H9 (cell line): Measurements from ENCODE around the gene PFN1. TPM values are rescaled to one million over a fixed set of nuclear protein-coding genes. Genes with fewer than 3 reads are reported as not detected.

Source experiments
- DNase-seq: peaks from one replicate; pipeline ENCODE4 v3.0.0-alpha.2; 2017
- H2AFZ ChIP-seq: one replicate; pipeline ENCODE4 v1.6.1; 2013; ENCODE audit warnings: mild to moderate bottlenecking, low read length, control low read depth, moderate library complexity
- H2AK5ac ChIP-seq: 2 replicates; pipeline ENCODE4 v1.6.1; 2013; ENCODE audit warnings: low read length, control low read depth, mixed read lengths; ENCODE audit not compliant: insufficient read length
- H2BK120ac ChIP-seq: one replicate; pipeline ENCODE4 v1.6.1; 2013; ENCODE audit warnings: low read depth, mild to moderate bottlenecking, low read length, control low read depth, inconsistent platforms; ENCODE audit not compliant: poor library complexity, severe bottlenecking
- H2BK12ac ChIP-seq: 2 replicates; pipeline ENCODE4 v1.6.1; 2013; ENCODE audit warnings: low read length, control low read depth, mixed read lengths, low read depth; ENCODE audit not compliant: insufficient read length
- H2BK15ac ChIP-seq: 2 replicates; pipeline ENCODE4 v1.6.1; 2013; ENCODE audit warnings: low read depth, low read length, control low read depth
- H2BK20ac ChIP-seq: one replicate; pipeline ENCODE4 v1.6.1; 2013; ENCODE audit warnings: low read depth, mild to moderate bottlenecking, low read length, control low read depth, inconsistent platforms; ENCODE audit not compliant: poor library complexity, severe bottlenecking
- H2BK5ac ChIP-seq: 2 replicates; pipeline ENCODE4 v1.6.1; 2013; ENCODE audit warnings: low read length, control low read depth, mixed read lengths; ENCODE audit not compliant: insufficient read length
- H3K14ac ChIP-seq: 2 replicates; pipeline ENCODE4 v1.6.1; 2013; ENCODE audit warnings: low read length, control low read depth; ENCODE audit not compliant: insufficient read depth
- H3K18ac ChIP-seq: 2 replicates; pipeline ENCODE4 v1.6.1; 2013; ENCODE audit warnings: low read depth, mild to moderate bottlenecking, mixed read lengths, low read length, control low read depth; ENCODE audit not compliant: insufficient read length
- H3K23ac ChIP-seq: 2 replicates; pipeline ENCODE4 v1.6.1; 2013; ENCODE audit warnings: low read length, control low read depth, mixed read lengths, low read depth; ENCODE audit not compliant: insufficient read length
- H3K23me2 ChIP-seq: 2 replicates; pipeline ENCODE4 v1.6.1; 2013; ENCODE audit warnings: low read depth, mild to moderate bottlenecking, mixed read lengths, low read length, control low read depth; ENCODE audit not compliant: insufficient read length, poor library complexity, severe bottlenecking
- H3K27ac ChIP-seq: 2 replicates; pipeline ENCODE4 v1.5.1; 2013; ENCODE audit warnings: low read length, control low read depth, mixed read lengths, low read depth; ENCODE audit not compliant: insufficient read length
- H3K27me3 ChIP-seq: 2 replicates; pipeline ENCODE4 v1.6.1; 2013; ENCODE audit warnings: low read length, control low read depth, inconsistent platforms; ENCODE audit not compliant: insufficient read depth
- H3K4ac ChIP-seq: 2 replicates; pipeline ENCODE4 v1.6.1; 2013; ENCODE audit warnings: low read depth, mild to moderate bottlenecking, control low read depth, inconsistent platforms, low read length, moderate library complexity
- H3K4me1 ChIP-seq: 2 replicates; pipeline ENCODE4 v1.6.1; 2013; ENCODE audit warnings: low read length, control low read depth, inconsistent platforms; ENCODE audit not compliant: insufficient read depth
- H3K4me2 ChIP-seq: 2 replicates; pipeline ENCODE4 v1.6.1; 2013; ENCODE audit warnings: low read length, control low read depth, mixed read lengths; ENCODE audit not compliant: insufficient read length, insufficient read depth
- H3K56ac ChIP-seq: 2 replicates; pipeline ENCODE4 v1.6.1; 2013; ENCODE audit warnings: low read depth, mild to moderate bottlenecking, mixed read lengths, low read length, control low read depth; ENCODE audit not compliant: insufficient read length
- H3K79me1 ChIP-seq: 2 replicates; pipeline ENCODE4 v1.6.1; 2013; ENCODE audit warnings: low read depth, mild to moderate bottlenecking, moderate library complexity, low read length, control low read depth, inconsistent platforms; ENCODE audit not compliant: insufficient read depth, poor library complexity, severe bottlenecking
- H3K79me2 ChIP-seq: 2 replicates; pipeline ENCODE4 v1.6.1; 2013; ENCODE audit warnings: low read length, control low read depth, inconsistent platforms; ENCODE audit not compliant: insufficient read depth
- H3K9ac ChIP-seq: 2 replicates; pipeline ENCODE4 v1.6.1; 2013; ENCODE audit warnings: low read length, control low read depth, mixed read lengths; ENCODE audit not compliant: insufficient read length; ENCODE audit errors: extremely low read depth
- H3K9me3 ChIP-seq: one replicate; pipeline ENCODE4 v1.6.1; 2013; ENCODE audit warnings: low read depth, low read length, inconsistent platforms; ENCODE audit not compliant: control insufficient read depth
- H3T11ph ChIP-seq: one replicate; pipeline ENCODE4 v1.6.1; 2013; ENCODE audit warnings: mild to moderate bottlenecking, low read length, control low read depth, inconsistent platforms
- H4K20me1 ChIP-seq: one replicate; pipeline ENCODE4 v1.6.1; 2013; ENCODE audit not compliant: control insufficient read depth, insufficient read length, insufficient read depth
- H4K5ac ChIP-seq: 2 replicates; pipeline ENCODE4 v1.6.1; 2013; ENCODE audit warnings: low read depth, mild to moderate bottlenecking, mixed read lengths, low read length, control low read depth; ENCODE audit not compliant: insufficient read length
- H4K8ac ChIP-seq: replicated peaks from 2 replicates; pipeline ENCODE4 v1.6.1; 2013; ENCODE audit warnings: low read length, control low read depth, mixed read lengths, low read depth; ENCODE audit not compliant: insufficient read length
- H4K91ac ChIP-seq: 2 replicates; pipeline ENCODE4 v1.6.1; 2013; ENCODE audit warnings: low read depth, mild to moderate bottlenecking, moderate library complexity, mixed read lengths, low read length, control low read depth; ENCODE audit not compliant: insufficient read length
- H3K27ac Mint-ChIP-seq, 3 experiments: 2 replicates in 2 of 3; 3 replicates in 1 of 3; pipeline ENCODE4 v1.8.0; 2020 to 2021; ENCODE audit warnings: mixed read lengths in 3 of 3, mild to moderate bottlenecking in 1 of 3, moderate library complexity in 1 of 3
- H3K27me3 Mint-ChIP-seq: 2 replicates; pipeline ENCODE4 v1.8.0; 2021; ENCODE audit warnings: low read depth, mild to moderate bottlenecking, moderate library complexity, mixed read lengths
- H3K36me3 Mint-ChIP-seq, 3 experiments: 2 replicates in 2 of 3; 3 replicates in 1 of 3; pipeline ENCODE4 v1.8.0; 2020 to 2021; ENCODE audit warnings: low read depth in 3 of 3, mixed read lengths in 3 of 3; ENCODE audit not compliant: insufficient read depth in 1 of 3
- H3K4me1 Mint-ChIP-seq, 2 experiments: 2 replicates each; pipeline ENCODE4 v1.8.0; 2020; ENCODE audit warnings: mixed read lengths in 2 of 2
- H3K4me3 Mint-ChIP-seq, 2 experiments: 2 replicates in 1 of 2; 3 replicates in 1 of 2; pipeline ENCODE4 v1.8.0; 2020 to 2021; ENCODE audit warnings: mild to moderate bottlenecking in 2 of 2, mixed read lengths in 2 of 2, moderate library complexity in 1 of 2
- H3K9me3 Mint-ChIP-seq, 2 experiments: 2 replicates in 1 of 2; 3 replicates in 1 of 2; pipeline ENCODE4 v1.8.0; 2020; ENCODE audit warnings: mild to moderate bottlenecking in 2 of 2, mixed read lengths in 2 of 2, moderate library complexity in 1 of 2
- CTCF ChIP-seq: fragments of 200-600 bp; sonication (generic); conservative IDR thresholded peaks from 3 replicates; pipeline ENCODE4 v1.8.0; 2021; ENCODE audit warnings: antibody characterized with exemption, mild to moderate bottlenecking
- WGBS: extraction: QIAGEN DNeasy Blood & Tissue Kit; methylation state at CpG from one replicate; pipeline ENCODE4 v1.1.7; 2013; ENCODE audit warnings: missing lambda C conversion rate, low lambda C conversion rate, mixed read lengths; ENCODE audit not compliant: insufficient read length; ENCODE audit errors: extremely low coverage; 5-methylcytosine and 5-hydroxymethylcytosine counted together
- total RNA-seq: library from RNA; stranded (reverse); gene quantifications from 2 replicates; pipeline ENCODE4 v1.2.1, GENCODE V29; 2021

Gene PFN1
- total RNA-seq, 1 experiment from 2014 or later: 1,149 TPM

DNA sequence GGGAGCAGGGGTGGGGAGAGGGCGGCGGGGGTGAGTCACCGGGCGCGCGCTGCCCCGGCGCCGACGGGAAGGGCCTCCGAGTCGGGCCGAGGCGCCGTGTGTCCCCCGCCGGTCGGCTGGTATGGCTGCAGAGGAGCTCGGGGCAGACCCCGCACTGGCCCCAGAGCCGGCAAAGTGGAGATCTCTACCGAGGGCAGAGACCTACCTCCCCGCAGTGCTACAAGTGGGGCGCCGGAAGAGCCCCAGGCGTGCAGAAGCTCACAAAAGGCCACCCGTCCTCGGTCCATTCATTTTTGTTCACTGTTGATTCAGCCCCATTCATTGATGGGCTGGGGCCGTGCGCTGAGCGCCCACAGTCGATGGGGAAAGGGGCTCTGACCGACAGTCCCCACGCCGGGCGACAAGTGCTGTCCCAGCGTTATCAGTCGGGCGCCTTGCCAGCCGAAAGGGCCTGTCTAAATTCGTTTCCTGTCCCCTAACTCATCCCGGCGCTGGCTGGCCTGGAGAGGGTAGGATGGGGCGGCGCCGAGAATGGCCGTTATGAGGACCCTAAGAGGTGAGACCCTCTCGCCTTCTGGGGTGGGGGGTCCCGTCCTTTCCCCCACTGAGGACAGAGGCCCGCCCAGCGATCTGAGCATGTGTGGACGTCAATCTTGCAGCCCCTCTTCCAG lies 1.9 kb upstream of the PFN1 start:
- H3K4me1 Mint-ChIP-seq: peaks cover 41 to 42% of the 10 kb centered on the region in 2 experiments
- H3K27me3 Mint-ChIP-seq: peaks cover 3% of the 10 kb centered on the region; the same call in 1 of the 2 replicates
- peaks cover 4% of the 10 kb centered on the region; the same call in 1 of the 2 replicates for H3K4me1 ChIP-seq
- H4K91ac ChIP-seq: no peak overlapping the region
- H2BK12ac ChIP-seq: no peak overlapping the region
- no peak overlapping the region for H2AK5ac ChIP-seq
- no peak overlapping the region for H2BK20ac ChIP-seq
- peaks cover 13% of the 10 kb centered on the region; the same call in 1 of the 2 replicates for H3K79me2 ChIP-seq
- H3K4me3 Mint-ChIP-seq: peak overlapping the region; percentile 87 to 95
- no CpG with 5 or more reads among the region's 52 CpGs for whole genome bisulfite sequencing
- H4K8ac ChIP-seq: no peak overlapping the region
- H3K14ac ChIP-seq: peak overlapping the region; percentile 49; the same call in 1 of the 2 replicates
- H3K9ac ChIP-seq: peak overlapping the region; percentile 6
- no peak overlapping the region for H3K4ac ChIP-seq
- H3K18ac ChIP-seq: peak overlapping the region; percentile 80
- H3K4me2 ChIP-seq: peak overlapping the region; percentile 72
- H3K9me3 Mint-ChIP-seq: peaks cover 0 to 2% of the 10 kb centered on the region in 2 experiments; a peak in 2 of 5 replicates
- no peak overlapping the region for H2AFZ ChIP-seq
- H3K36me3 Mint-ChIP-seq: peaks cover 15 to 23% (median 19%) of the 10 kb centered on the region in 3 experiments
- peak overlapping the region; percentile 84 to 94 (median 93) for H3K27ac Mint-ChIP-seq
- H3T11ph ChIP-seq: no peak overlapping the region
- peaks cover 23% of the 10 kb centered on the region for H3K23me2 ChIP-seq
- H2BK5ac ChIP-seq: no peak overlapping the region
- peaks cover 4% of the 10 kb centered on the region for H3K79me1 ChIP-seq
- no peaks in the 10 kb centered on the region for H3K9me3 ChIP-seq
- no peak overlapping the region for H2BK120ac ChIP-seq
- H4K20me1 ChIP-seq: no peaks in the 10 kb centered on the region
- H4K5ac ChIP-seq: no peak overlapping the region
- H3K23ac ChIP-seq: no peak overlapping the region
- H3K56ac ChIP-seq: no peak overlapping the region
- H3K27me3 ChIP-seq: no peaks in the 10 kb centered on the region
- no peak for TF ChIP-seq CTCF
- no peak overlapping the region for H2BK15ac ChIP-seq
- H3K27ac ChIP-seq: no peak overlapping the region
- DNase-seq: peak; percentile 78
